Fibroblast of the aortic adventitia (primary cell): ENCODE measurements around the gene OR51F1. TPM values are rescaled to one million over a fixed set of nuclear protein-coding genes. Genes with fewer than 3 reads are reported as not detected.
"Not testable (repeated sequence)": the region's sequence is repeated elsewhere in the genome, so short reads cannot be mapped to it uniquely, and the experiment has no call there.

Source experiments
- DNase-seq: peaks from one replicate; pipeline ENCODE4 v3.0.0-alpha.2; 2010; ENCODE audit warnings: low read depth
- H3K4me3 ChIP-seq: 2 replicates; pipeline ENCODE4 v1.5.1; 2011; ENCODE audit warnings: low read depth, mild to moderate bottlenecking, control low read depth, low read length, moderate library complexity
- small RNA-seq: library from RNA; depleted of rRNA; stranded (forward); fragments of <200 nt; gene quantifications from one replicate; pipeline ENCODE3, GENCODE V24; 2012
- total RNA-seq: library from RNA; depleted of rRNA; stranded (reverse); fragments of >200 nt; gene quantifications from 2 replicates; pipeline ENCODE4 v1.2.3, GENCODE V29; 2012; ENCODE audit warnings: low replicate concordance
- TF ChIP-seq, protein P1 (sequence below): IDR thresholded peaks from 2 replicates; pipeline ENCODE4 v1.5.1; 2011; ENCODE audit warnings: mild to moderate bottlenecking, low read length, control low read depth, inconsistent platforms; ENCODE audit not compliant: insufficient read depth

The OR51F1 gene
- total RNA-seq, 1 donor, result not detected

DNA sequence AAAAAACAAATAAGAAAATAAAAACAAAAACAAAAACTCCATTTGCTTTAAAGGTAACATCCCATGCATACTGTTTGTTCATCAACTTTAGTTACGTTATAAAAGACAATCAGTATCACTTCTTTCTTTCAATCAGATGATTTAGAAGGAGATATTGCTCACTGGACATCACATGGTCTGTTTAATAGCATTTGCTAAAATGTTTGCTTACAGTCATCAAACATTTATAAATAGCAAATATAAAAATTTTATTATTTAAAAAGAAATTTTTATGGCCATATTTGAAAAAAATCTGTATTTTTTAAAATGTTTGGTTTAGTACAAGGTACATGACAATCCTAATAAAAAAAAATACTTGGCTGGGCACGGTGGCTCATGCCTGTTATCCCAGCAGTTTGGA lies 42.6 kb downstream of the OR51F1 start:
- DNase-seq, result no peak
- TF ChIP-seq, protein P1, sequence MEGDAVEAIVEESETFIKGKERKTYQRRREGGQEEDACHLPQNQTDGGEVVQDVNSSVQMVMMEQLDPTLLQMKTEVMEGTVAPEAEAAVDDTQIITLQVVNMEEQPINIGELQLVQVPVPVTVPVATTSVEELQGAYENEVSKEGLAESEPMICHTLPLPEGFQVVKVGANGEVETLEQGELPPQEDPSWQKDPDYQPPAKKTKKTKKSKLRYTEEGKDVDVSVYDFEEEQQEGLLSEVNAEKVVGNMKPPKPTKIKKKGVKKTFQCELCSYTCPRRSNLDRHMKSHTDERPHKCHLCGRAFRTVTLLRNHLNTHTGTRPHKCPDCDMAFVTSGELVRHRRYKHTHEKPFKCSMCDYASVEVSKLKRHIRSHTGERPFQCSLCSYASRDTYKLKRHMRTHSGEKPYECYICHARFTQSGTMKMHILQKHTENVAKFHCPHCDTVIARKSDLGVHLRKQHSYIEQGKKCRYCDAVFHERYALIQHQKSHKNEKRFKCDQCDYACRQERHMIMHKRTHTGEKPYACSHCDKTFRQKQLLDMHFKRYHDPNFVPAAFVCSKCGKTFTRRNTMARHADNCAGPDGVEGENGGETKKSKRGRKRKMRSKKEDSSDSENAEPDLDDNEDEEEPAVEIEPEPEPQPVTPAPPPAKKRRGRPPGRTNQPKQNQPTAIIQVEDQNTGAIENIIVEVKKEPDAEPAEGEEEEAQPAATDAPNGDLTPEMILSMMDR, result no peak
- H3K4me3 ChIP-seq, result no peak overlapping the region

DNA sequence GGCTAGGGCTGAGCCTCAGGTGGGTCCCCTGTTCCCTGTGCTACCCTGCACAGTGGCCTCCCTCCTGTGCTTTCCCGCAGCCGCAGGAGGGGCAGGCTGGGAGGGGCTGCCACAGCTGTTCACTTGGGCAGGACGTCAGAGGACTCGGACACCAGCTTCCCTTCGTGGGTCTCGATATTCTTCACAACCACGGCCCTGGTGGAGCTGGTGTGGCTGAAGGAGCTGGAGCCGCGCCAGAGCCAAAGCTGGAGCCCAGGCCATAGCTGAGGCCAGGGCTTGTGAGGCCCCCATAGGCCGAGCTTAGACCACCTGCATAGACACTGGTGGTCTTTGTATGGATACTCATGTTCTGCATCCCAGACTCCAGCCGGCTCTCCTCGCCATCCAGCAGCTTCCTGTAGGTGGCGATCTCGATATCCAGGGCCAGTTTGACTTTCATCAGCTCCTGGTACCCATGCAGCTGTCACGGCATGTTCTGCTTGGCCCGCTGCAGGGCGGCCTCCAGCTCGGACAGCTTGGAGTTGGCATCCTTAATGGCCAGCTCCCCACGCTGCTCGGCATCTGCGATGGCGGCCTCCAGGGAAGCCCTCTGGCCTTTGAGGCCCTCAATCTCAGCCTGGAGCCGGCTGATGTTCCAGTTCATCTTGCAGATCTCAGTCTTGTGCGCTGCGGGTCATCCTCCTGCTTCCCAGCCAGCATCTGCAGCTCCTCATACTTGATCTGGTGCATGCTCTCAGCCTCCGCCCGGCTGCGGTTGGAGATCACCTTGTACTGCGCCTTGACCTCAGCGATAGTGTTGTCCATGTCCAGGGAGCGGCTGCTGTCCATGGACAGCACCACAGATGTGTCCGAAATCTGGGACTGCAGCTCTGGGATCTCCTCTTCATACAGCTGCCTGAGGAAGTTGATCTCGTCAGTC lies 46.9 kb downstream of the OR51F1 start:
- not testable (repeated sequence) for H3K4me3 ChIP-seq, DNase-seq

Small RNA genes lying within 50 kb of the gene (small RNA-seq; reads per million reads assigned to genes)
- gene RF00091, result not detected

Other genes with a start within 250 kb of the OR51F1 start
- not detected in 2 replicates for gene OR52M1, start 224.7 kb downstream of the OR51F1 start, total RNA-seq
- not detected in 2 replicates for gene OR52I2, start 188.2 kb downstream of the OR51F1 start, total RNA-seq
- not detected in 2 replicates for gene OR52I1, start 175.9 kb downstream of the OR51F1 start, total RNA-seq
- gene TRIM68, start 161.7 kb downstream of the OR51F1 start, total RNA-seq, result 9.9 and 13.0 TPM in 2 replicates
- gene OR51D1, start 132.5 kb downstream of the OR51F1 start, total RNA-seq, result not detected in 2 replicates
- gene OR51E1, start 126.0 kb downstream of the OR51F1 start, total RNA-seq, result not detected in 2 replicates
- gene OR51E2, start 72.1 kb downstream of the OR51F1 start, total RNA-seq, result not detected in 2 replicates
- not detected in 2 replicates for gene MMP26, start 65.2 kb downstream of the OR51F1 start, total RNA-seq
- gene OR52R1, start 34.4 kb upstream of the OR51F1 start, total RNA-seq, result not detected in 2 replicates
- not detected in 2 replicates for gene OR51F2, start 51.4 kb upstream of the OR51F1 start, total RNA-seq
- not detected in 2 replicates for gene OR51S1, start 79.3 kb upstream of the OR51F1 start, total RNA-seq
- gene OR51T1, start 112.0 kb upstream of the OR51F1 start, total RNA-seq, result not detected in 2 replicates
- gene OR51A7, start 133.8 kb upstream of the OR51F1 start, total RNA-seq, result not detected in 2 replicates
- not detected in 2 replicates for gene OR51G2, start 149.4 kb upstream of the OR51F1 start, total RNA-seq
- not detected in 2 replicates for gene OR51G1, start 154.4 kb upstream of the OR51F1 start, total RNA-seq
- not detected in 2 replicates for gene OR51A4, start 177.7 kb upstream of the OR51F1 start, total RNA-seq
- gene OR51A2, start 185.8 kb upstream of the OR51F1 start, total RNA-seq, result not detected in 2 replicates
- gene OR51L1, start 224.9 kb upstream of the OR51F1 start, total RNA-seq, result 0.33 TPM in 1 of 2 replicates, not detected in the other